ENCODE results near the gene CPSF3. TPM values are rescaled to one million over a fixed set of nuclear protein-coding genes. Genes with fewer than 3 reads are reported as not detected.

Gene CPSF3
- total and polyA plus RNA-seq, 2 of the 8 experiments (the other 6 are each of a cell fraction or from before 2014, with no cell fraction given), result 44.5 to 93.3 TPM

GRCh38 chr2:9440058-9440727 lies 16.7 kb downstream of the CPSF3 start (continued):
- TF ChIP-seq RAD21 (IDR thresholded peaks at IDR 0.05 in 1 of 2, conservative IDR thresholded peaks at IDR 0.05 in 1 of 2; ENCODE audit: low read depth in 2 of 2, low read length in 2 of 2) (no peak), BRCA1 (IDR thresholded peaks at IDR 0.05; ENCODE audit: low read depth, low read length) (no peak), SIRT6 (IDR thresholded peaks at IDR 0.05; ENCODE audit: low read length) (no peak), RBBP5 (IDR thresholded peaks at IDR 0.05; ENCODE audit: borderline replicate concordance, low read depth, low read length) (no peak), CHD7 (IDR thresholded peaks at IDR 0.05; ENCODE audit: insufficient replicate concordance, low read length) (no peak)
